WTC11 (cell line): ENCODE measurements around the gene GATAD2A.

Experiments
- ETV6 ChIP-seq: sonication (generic); formaldehyde crosslinking; IDR thresholded peaks from 2 replicates; pipeline ENCODE4 v1.8.1; 2022; ENCODE audit warnings: mild to moderate bottlenecking, missing genetic modification reagents
- STAT6 ChIP-seq: sonication (generic); formaldehyde crosslinking; conservative IDR thresholded peaks from 2 replicates; pipeline ENCODE4 v1.8.1; 2023; ENCODE audit warnings: mild to moderate bottlenecking, low read depth, missing genetic modification reagents, moderate library complexity

- TF ChIP-seq ETV6 (CRISPR knock-in tag) = no peak
- no peak for TF ChIP-seq STAT6
Observed at GRCh38 chr19:19433666-19434213, 28.3 kb downstream of the GATAD2A start.
